ENCODE data around the gene MMP27.

The MMP27 gene

GRCh38 chr11:102729849-102730815, 24.6 kb upstream of the MMP27 start:
- H3K4me3 ChIP-seq (replicated peaks; ENCODE audit: low read depth, low read length) = no peak overlapping the region
- peak; percentile 81 for DNase-seq (ENCODE audit: extremely low read depth, low read depth)
- TF ChIP-seq CTCF (IDR thresholded peaks at IDR 0.05; ENCODE audit: low read depth, low read length, missing control alignments) = no peak

GRCh38 chr11:102727890-102728289, 22.3 kb upstream of the MMP27 start:
- no peak for TF ChIP-seq CTCF (IDR thresholded peaks at IDR 0.05; ENCODE audit: low read depth, low read length, missing control alignments)

DNA sequence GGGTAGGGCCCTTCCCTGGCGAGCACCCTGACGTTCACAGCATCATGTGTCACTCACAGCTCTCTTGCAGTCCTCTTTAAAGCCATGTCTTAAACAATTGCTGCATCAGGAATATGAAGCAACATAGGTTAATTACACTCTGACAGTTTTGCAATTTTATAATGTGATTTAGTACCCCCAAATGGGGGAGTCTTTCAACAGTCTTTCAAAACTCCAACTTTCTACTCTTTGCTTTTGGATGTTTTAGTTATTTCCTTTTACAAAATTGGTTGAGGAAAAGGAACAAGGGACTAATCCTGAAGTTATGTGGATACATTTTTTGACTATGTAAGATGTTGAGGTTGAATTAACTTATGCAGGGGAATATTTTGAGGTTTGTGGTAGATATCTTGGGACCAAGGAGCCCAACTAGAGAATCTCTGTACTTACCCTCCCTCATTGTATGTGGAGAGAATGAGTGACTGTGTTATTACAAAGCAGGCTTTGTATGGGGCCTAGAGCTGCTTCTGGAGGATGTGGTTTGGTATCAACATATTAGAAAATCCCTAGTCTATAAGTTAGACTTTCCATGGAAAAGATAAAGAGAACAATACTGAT, 19.4 kb upstream of the MMP27 start, which contains the start of gene MMP8:
MMP8 (minus strand) TSS at position 51 of the 597 bp plus-strand sequence. CDS start 99 bp downstream, outside the sequence.
- no peak for TF ChIP-seq CTCF (IDR thresholded peaks at IDR 0.05; ENCODE audit: low read depth, low read length, missing control alignments)
- no peak within 1 kb of the TSS for H3K4me3 ChIP-seq (replicated peaks; ENCODE audit: low read depth, low read length)
- no peak for DNase-seq (ENCODE audit: extremely low read depth, low read depth)

More at GRCh38 chr11:102727890-102728289, 22.3 kb upstream of the MMP27 start:
- no peak overlapping the region for H3K4me3 ChIP-seq (replicated peaks; ENCODE audit: low read depth, low read length)
- DNase-seq (ENCODE audit: extremely low read depth, low read depth) = peak; percentile 86

DNA sequence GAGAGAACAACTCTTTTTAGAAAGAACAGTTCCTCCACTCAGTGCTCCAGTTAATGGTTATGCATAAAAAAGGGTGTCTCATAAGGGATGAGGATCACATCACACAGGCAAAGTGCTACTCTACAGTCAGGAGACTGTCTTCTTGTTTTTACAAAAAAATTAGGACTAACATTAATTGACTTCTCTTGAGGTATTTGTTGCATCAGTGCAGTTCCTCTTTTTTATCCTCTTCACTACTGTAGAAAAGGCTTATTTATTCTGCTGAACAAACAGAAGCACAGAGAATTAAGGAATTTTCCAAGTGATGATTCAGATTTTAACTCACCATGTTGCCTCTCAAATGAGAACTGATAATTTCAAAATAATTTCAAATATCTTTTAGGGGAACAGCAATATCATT, 17.3 kb upstream of the MMP27 start:
- no peak overlapping the region for H3K4me3 ChIP-seq (replicated peaks; ENCODE audit: low read depth, low read length)
- no peak for DNase-seq (ENCODE audit: extremely low read depth, low read depth)
- TF ChIP-seq CTCF (IDR thresholded peaks at IDR 0.05; ENCODE audit: low read depth, low read length, missing control alignments) = no peak

GRCh38 chr11:102719620-102720277, 14.2 kb upstream of the MMP27 start:
- TF ChIP-seq CTCF (IDR thresholded peaks at IDR 0.05; ENCODE audit: low read depth, low read length, missing control alignments) = no peak
- no peak for DNase-seq (ENCODE audit: extremely low read depth, low read depth)

DNA sequence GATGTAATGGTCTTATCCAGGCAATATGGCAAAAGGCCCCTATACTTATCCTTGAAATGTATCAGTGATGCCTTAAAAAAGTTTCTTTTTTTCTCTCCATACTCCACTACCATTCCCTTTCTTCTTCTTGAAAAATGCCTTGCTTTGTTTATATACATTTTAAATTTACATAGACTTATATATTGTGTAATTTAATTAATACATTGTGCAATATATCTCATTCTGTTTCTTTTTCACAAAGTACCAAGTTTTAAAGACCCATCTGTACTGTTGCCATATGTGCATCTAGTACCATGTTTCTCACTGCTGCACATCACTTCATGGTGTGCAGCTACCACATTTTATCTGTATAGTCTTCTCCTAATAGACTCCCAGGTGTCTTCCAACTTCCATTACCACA, 11.7 kb upstream of the MMP27 start:
- DNase-seq (ENCODE audit: extremely low read depth, low read depth) = no peak
- no peak overlapping the region for H3K4me3 ChIP-seq (replicated peaks; ENCODE audit: low read depth, low read length)
- no peak for TF ChIP-seq CTCF (IDR thresholded peaks at IDR 0.05; ENCODE audit: low read depth, low read length, missing control alignments)

More at GRCh38 chr11:102719620-102720277, 14.2 kb upstream of the MMP27 start:
- no peak overlapping the region for H3K4me3 ChIP-seq (replicated peaks; ENCODE audit: low read depth, low read length)

All from HFF-Myc (cell line).